HCT116 (cell line): ENCODE data around the gene XRCC3. TPM values are rescaled to one million over a fixed set of nuclear protein-coding genes. Genes with fewer than 3 reads are reported as not detected.

Experiments
- ATAC-seq: fragments of 200-7000 bp; cut with Tn5 transposase; 2 replicates; pipeline ENCODE4 v1.9.1; 2020; ENCODE audit warnings: mild to moderate bottlenecking, moderate library complexity
- BruUV-seq: library from RNA; stranded (reverse); fragments of 400-500 nt; replicated peaks from 2 replicates; lab custom pipeline; 2021; lab: Mats Ljungman, UMichigan
- CTCF ChIA-PET: fragments of 300-600 bp; sonication (Branson Sonifier 250); formaldehyde crosslinking; loops from one replicate; lab custom pipeline; 2021; ENCODE audit warnings: antibody characterized with exemption; lab: Charles Lee
- POLR2A ChIA-PET: fragments of 300-600, 350-600 bp; sonication (Branson Sonifier 250); formaldehyde crosslinking; loops from one replicate; lab custom pipeline; 2021; ENCODE audit warnings: antibody characterized with exemption; lab: Charles Lee
- RAD21 ChIA-PET, 2 experiments: fragments of 300-600 bp; sonication (Branson Sonifier 250); formaldehyde crosslinking; loops; one replicate each; lab custom pipeline; 2023; ENCODE audit warnings: low total read pairs in 2 of 2; ENCODE audit not compliant: uncharacterized antibody in 2 of 2, unreplicated experiment in 2 of 2, low non-redundant PET in 1 of 2; lab: Charles Lee
- DNase-seq: peaks from one replicate; pipeline ENCODE4 v3.0.0-alpha.2; 2010; ENCODE audit warnings: low read depth, low spot score
- H2AFZ ChIP-seq: fragments of 200-600 bp; shearing (Covaris generic), sonication (generic); 2 replicates; pipeline ENCODE4 v1.6.1; 2017; ENCODE audit warnings: low read depth, mixed run types, mixed read lengths, antibody characterized with exemption, low read length; ENCODE audit not compliant: poor library complexity, severe bottlenecking
- H3K27ac ChIP-seq: 2 replicates; pipeline ENCODE4 v1.5.1; 2012; ENCODE audit warnings: low read depth, low read length
- H3K27me3 ChIP-seq: fragments of 200-600 bp; sonication (generic); 2 replicates; pipeline ENCODE4 v1.6.1; 2016; ENCODE audit warnings: mixed run types, low read length, mixed read lengths; ENCODE audit not compliant: insufficient read depth
- H3K36me3 ChIP-seq, 2 experiments: fragments of 200-500 bp in 1 of 2; fragments of 200-600 bp in 1 of 2; sonication (Bioruptor generic) in 1 of 2; sonication (generic) in 1 of 2; 2 replicates each; pipeline versions ENCODE4 v1.5.1 to v1.6.1; 2014 to 2016; ENCODE audit warnings: low read length in 2 of 2, inconsistent platforms in 1 of 2, mixed read lengths in 1 of 2, mixed run types in 1 of 2; ENCODE audit not compliant: insufficient read depth in 2 of 2, control insufficient read depth in 1 of 2
- H3K4me1 ChIP-seq, 2 experiments: fragments of 200-600 bp in 1 of 2; sonication (generic) in 1 of 2; 2 replicates each; pipeline versions ENCODE4 v1.5.1 to v1.6.1; 2012 to 2017; ENCODE audit warnings: low read length in 2 of 2, inconsistent platforms in 1 of 2, mild to moderate bottlenecking in 1 of 2, mixed read lengths in 1 of 2, mixed run types in 1 of 2, moderate library complexity in 1 of 2; ENCODE audit not compliant: insufficient read depth in 2 of 2, control insufficient read depth in 1 of 2
- H3K4me2 ChIP-seq: fragments of 200-600 bp; sonication (generic); 2 replicates; pipeline ENCODE4 v1.6.1; 2017; ENCODE audit warnings: mixed run types, low read length, mixed read lengths
- H3K4me3 ChIP-seq, 2 experiments: fragments of 200-600 bp in 1 of 2; sonication (generic) in 1 of 2; replicated peaks in 1 of 2; 2 replicates each; pipeline ENCODE4 v1.5.1; 2011 to 2016; ENCODE audit warnings: low read length in 2 of 2, control low read depth in 1 of 2, low read depth in 1 of 2, mild to moderate bottlenecking in 1 of 2, mixed read lengths in 1 of 2, mixed run types in 1 of 2
- H3K79me2 ChIP-seq: fragments of 200-600 bp; sonication (generic); 2 replicates; pipeline ENCODE4 v1.6.1; 2017; ENCODE audit warnings: mild to moderate bottlenecking, mixed run types, low read length, moderate library complexity, mixed read lengths; ENCODE audit not compliant: insufficient read depth
- H3K9ac ChIP-seq: fragments of 200-600 bp; sonication (generic); 2 replicates; pipeline ENCODE4 v1.6.1; 2016; ENCODE audit warnings: low read length, mixed read lengths
- H3K9me2 ChIP-seq: fragments of 200-600 bp; sonication (generic), shearing (Covaris generic); 2 replicates; pipeline ENCODE4 v1.6.1; 2017; ENCODE audit warnings: mixed run types, mild to moderate bottlenecking, moderate library complexity; ENCODE audit not compliant: insufficient read depth
- H3K9me3 ChIP-seq, 2 experiments: fragments of 200-500 bp in 1 of 2; fragments of 200-600 bp in 1 of 2; sonication (Bioruptor generic) in 1 of 2; sonication (generic) in 1 of 2; 2 replicates each; pipeline ENCODE4 v1.6.1; 2014 to 2017; ENCODE audit warnings: low read length in 2 of 2, mixed read lengths in 2 of 2, inconsistent platforms in 1 of 2, low read depth in 1 of 2, mild to moderate bottlenecking in 1 of 2, mixed run types in 1 of 2, moderate library complexity in 1 of 2; ENCODE audit not compliant: control insufficient read depth in 1 of 2, insufficient read depth in 1 of 2
- H4K20me1 ChIP-seq: fragments of 200-600 bp; sonication (generic), shearing (Covaris generic); 2 replicates; pipeline ENCODE4 v1.6.1; 2017; ENCODE audit warnings: mixed run types, mild to moderate bottlenecking, moderate library complexity; ENCODE audit not compliant: insufficient read depth
- EGR1 ChIP-seq: IDR thresholded peaks from 2 replicates; pipeline ENCODE4 v1.6.1; 2012; ENCODE audit warnings: low read depth
- ELF1 ChIP-seq: IDR thresholded peaks from 2 replicates; pipeline ENCODE4 v1.6.1; 2012; ENCODE audit warnings: low read depth, borderline replicate concordance
- EZH2 ChIP-seq: fragments of 200-600 bp; sonication (generic); IDR thresholded peaks from 2 replicates; pipeline ENCODE4 v1.6.1; 2017; ENCODE audit warnings: antibody characterized with exemption, mixed run types
- FOSL1 ChIP-seq: IDR thresholded peaks from 2 replicates; pipeline ENCODE4 v1.6.1; 2012; ENCODE audit warnings: low read depth
- JUND ChIP-seq: IDR thresholded peaks from 2 replicates; pipeline ENCODE4 v1.6.1; 2012
- POLR2AphosphoS5 ChIP-seq: IDR thresholded peaks from 2 replicates; pipeline ENCODE4 v1.6.1; 2011; ENCODE audit warnings: mild to moderate bottlenecking, low read depth, low read length, moderate library complexity
- SIN3A ChIP-seq: IDR thresholded peaks from 2 replicates; pipeline ENCODE4 v1.6.1; 2012; ENCODE audit warnings: low read depth
- SP1 ChIP-seq: IDR thresholded peaks from 2 replicates; pipeline ENCODE4 v1.6.1; 2012; ENCODE audit warnings: low read depth
- TCF7L2 ChIP-seq: IDR thresholded peaks from 2 replicates; pipeline ENCODE4 v1.7.0; 2011; ENCODE audit warnings: borderline replicate concordance, inconsistent platforms; ENCODE audit not compliant: insufficient read depth, insufficient read length; ENCODE audit errors: extremely low read depth
- YY1 ChIP-seq: IDR thresholded peaks from 2 replicates; pipeline ENCODE4 v1.6.1; 2011; ENCODE audit warnings: low read length, low read depth, moderate library complexity, mild to moderate bottlenecking; ENCODE audit not compliant: insufficient replicate concordance; ENCODE audit errors: extremely low read depth
- ZFX ChIP-seq: fragments of 450-650 bp; IDR thresholded peaks from 2 replicates; pipeline ENCODE4 v1.6.1; 2017
- intact Hi-C: fragments of 100-400 bp; cut with micrococcal nuclease; formaldehyde crosslinking; loops from 2 replicates; pipeline ENCODE4 v1.10.0; 2022
- total RNA-seq: library from RNA; stranded (reverse); gene quantifications from one replicate; pipeline ENCODE4 v1.2.1, GENCODE V29; 2021; ENCODE audit not compliant: unreplicated experiment
- TF ChIP-seq, protein P1 (sequence below): IDR thresholded peaks from 2 replicates; pipeline ENCODE4 v1.6.1; 2012; ENCODE audit warnings: low read depth
- TF ChIP-seq, protein P2 (sequence below): IDR thresholded peaks from 2 replicates; pipeline ENCODE4 v1.6.1; 2011; ENCODE audit warnings: mild to moderate bottlenecking, low read length, moderate library complexity; ENCODE audit not compliant: insufficient replicate concordance; ENCODE audit errors: extremely low read depth
- TF ChIP-seq, protein P3 (sequence below), 3 experiments: fragments of 200-600 bp in 1 of 3; sonication (generic) in 1 of 3; IDR thresholded peaks in 2 of 3; conservative IDR thresholded peaks in 1 of 3; 2 replicates each; pipeline ENCODE4 v1.5.1; 2012 to 2017; ENCODE audit warnings: low read depth in 2 of 3, low read length in 2 of 3, antibody characterized with exemption in 1 of 3, borderline replicate concordance in 1 of 3, control low read depth in 1 of 3, mild to moderate bottlenecking in 1 of 3, mixed read lengths in 1 of 3, mixed run types in 1 of 3, moderate library complexity in 1 of 3; ENCODE audit not compliant: insufficient read depth in 1 of 3
- TF ChIP-seq, protein P4 (sequence below): IDR thresholded peaks from 2 replicates; pipeline ENCODE4 v1.6.1; 2012
- TF ChIP-seq, protein P5 (sequence below): IDR thresholded peaks from 2 replicates; pipeline ENCODE4 v1.6.1; 2012

The XRCC3 gene
- total RNA-seq, 1 experiment from 2014 or later: 48.7 TPM

DNA sequence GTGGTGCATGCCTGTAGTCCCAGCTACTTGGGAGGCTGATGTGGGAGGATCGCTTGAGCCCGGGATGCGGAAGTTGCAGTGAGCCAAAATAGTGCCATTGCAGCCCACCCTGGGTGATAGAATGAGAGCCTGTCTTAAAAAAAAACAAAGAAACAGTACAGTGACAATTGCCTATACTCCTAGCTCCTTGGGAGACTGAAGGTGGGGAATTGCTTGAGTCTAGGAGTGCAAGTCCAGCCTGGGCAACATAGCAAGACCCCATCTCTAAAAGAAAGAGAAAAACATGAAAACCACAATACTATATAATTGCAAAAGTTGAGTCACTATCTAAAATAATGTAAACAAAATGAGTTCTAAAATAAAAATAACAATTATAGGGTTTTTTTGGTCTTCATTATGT, 66.2 kb downstream of the XRCC3 start:
- Histone ChIP-seq H3K9ac (no peak overlapping the region), H3K4me3 (no peak overlapping the region), H3K9me2 (no peaks in the 10 kb centered on the region), H3K9me3 (no peaks in the 10 kb centered on the region), H3K4me1 (no peaks in the 10 kb centered on the region), H3K27me3 (no peaks in the 10 kb centered on the region), H3K27ac (no peak overlapping the region), H3K4me2 (no peak overlapping the region)
- CTCF ChIA-PET: interaction anchor here (1.1 kb wide), 1 partner anchor 77 kb away, joined by 4 read pairs; no protein-coding TSS in a partner anchor
- intact Hi-C loops: no loop called here
- POLR2A ChIA-PET: no interaction called here
- RAD21 ChIA-PET: no interaction called here
- BruUV-seq: no TSS peak
- DNase-seq: no peak
- TF ChIP-seq, protein P1, sequence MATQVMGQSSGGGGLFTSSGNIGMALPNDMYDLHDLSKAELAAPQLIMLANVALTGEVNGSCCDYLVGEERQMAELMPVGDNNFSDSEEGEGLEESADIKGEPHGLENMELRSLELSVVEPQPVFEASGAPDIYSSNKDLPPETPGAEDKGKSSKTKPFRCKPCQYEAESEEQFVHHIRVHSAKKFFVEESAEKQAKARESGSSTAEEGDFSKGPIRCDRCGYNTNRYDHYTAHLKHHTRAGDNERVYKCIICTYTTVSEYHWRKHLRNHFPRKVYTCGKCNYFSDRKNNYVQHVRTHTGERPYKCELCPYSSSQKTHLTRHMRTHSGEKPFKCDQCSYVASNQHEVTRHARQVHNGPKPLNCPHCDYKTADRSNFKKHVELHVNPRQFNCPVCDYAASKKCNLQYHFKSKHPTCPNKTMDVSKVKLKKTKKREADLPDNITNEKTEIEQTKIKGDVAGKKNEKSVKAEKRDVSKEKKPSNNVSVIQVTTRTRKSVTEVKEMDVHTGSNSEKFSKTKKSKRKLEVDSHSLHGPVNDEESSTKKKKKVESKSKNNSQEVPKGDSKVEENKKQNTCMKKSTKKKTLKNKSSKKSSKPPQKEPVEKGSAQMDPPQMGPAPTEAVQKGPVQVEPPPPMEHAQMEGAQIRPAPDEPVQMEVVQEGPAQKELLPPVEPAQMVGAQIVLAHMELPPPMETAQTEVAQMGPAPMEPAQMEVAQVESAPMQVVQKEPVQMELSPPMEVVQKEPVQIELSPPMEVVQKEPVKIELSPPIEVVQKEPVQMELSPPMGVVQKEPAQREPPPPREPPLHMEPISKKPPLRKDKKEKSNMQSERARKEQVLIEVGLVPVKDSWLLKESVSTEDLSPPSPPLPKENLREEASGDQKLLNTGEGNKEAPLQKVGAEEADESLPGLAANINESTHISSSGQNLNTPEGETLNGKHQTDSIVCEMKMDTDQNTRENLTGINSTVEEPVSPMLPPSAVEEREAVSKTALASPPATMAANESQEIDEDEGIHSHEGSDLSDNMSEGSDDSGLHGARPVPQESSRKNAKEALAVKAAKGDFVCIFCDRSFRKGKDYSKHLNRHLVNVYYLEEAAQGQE: no peak
- TF ChIP-seq EZH2 (no peak), POLR2AphosphoS5 (no peak), JUND (no peak), YY1 (no peak), SIN3A (no peak), ELF1 (no peak), ZFX (no peak), SP1 (no peak), EGR1 (no peak), TCF7L2 (no peak), FOSL1 (no peak)
- TF ChIP-seq, protein P2, sequence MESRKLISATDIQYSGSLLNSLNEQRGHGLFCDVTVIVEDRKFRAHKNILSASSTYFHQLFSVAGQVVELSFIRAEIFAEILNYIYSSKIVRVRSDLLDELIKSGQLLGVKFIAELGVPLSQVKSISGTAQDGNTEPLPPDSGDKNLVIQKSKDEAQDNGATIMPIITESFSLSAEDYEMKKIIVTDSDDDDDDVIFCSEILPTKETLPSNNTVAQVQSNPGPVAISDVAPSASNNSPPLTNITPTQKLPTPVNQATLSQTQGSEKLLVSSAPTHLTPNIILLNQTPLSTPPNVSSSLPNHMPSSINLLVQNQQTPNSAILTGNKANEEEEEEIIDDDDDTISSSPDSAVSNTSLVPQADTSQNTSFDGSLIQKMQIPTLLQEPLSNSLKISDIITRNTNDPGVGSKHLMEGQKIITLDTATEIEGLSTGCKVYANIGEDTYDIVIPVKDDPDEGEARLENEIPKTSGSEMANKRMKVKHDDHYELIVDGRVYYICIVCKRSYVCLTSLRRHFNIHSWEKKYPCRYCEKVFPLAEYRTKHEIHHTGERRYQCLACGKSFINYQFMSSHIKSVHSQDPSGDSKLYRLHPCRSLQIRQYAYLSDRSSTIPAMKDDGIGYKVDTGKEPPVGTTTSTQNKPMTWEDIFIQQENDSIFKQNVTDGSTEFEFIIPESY: no peak
- TF ChIP-seq, protein P3, sequence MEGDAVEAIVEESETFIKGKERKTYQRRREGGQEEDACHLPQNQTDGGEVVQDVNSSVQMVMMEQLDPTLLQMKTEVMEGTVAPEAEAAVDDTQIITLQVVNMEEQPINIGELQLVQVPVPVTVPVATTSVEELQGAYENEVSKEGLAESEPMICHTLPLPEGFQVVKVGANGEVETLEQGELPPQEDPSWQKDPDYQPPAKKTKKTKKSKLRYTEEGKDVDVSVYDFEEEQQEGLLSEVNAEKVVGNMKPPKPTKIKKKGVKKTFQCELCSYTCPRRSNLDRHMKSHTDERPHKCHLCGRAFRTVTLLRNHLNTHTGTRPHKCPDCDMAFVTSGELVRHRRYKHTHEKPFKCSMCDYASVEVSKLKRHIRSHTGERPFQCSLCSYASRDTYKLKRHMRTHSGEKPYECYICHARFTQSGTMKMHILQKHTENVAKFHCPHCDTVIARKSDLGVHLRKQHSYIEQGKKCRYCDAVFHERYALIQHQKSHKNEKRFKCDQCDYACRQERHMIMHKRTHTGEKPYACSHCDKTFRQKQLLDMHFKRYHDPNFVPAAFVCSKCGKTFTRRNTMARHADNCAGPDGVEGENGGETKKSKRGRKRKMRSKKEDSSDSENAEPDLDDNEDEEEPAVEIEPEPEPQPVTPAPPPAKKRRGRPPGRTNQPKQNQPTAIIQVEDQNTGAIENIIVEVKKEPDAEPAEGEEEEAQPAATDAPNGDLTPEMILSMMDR (IDR thresholded peaks at IDR 0.05 in 2 of 3, conservative IDR thresholded peaks at IDR 0.05 in 1 of 3; ENCODE audit: borderline replicate concordance in 1 of 3, insufficient read depth in 1 of 3, low read depth in 2 of 3, low read length in 2 of 3): no peak
- TF ChIP-seq, protein P4, sequence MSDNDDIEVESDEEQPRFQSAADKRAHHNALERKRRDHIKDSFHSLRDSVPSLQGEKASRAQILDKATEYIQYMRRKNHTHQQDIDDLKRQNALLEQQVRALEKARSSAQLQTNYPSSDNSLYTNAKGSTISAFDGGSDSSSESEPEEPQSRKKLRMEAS: no peak
- TF ChIP-seq, protein P5, sequence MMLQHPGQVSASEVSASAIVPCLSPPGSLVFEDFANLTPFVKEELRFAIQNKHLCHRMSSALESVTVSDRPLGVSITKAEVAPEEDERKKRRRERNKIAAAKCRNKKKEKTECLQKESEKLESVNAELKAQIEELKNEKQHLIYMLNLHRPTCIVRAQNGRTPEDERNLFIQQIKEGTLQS: no peak
- TF ChIP-seq, all 23 proteins: peak for 0
- Histone ChIP-seq H3K36me3 (no peaks in the 10 kb centered on the region; a peak in 1 of 4 replicates), H3K79me2 (peaks cover 98% of the 10 kb centered on the region), H4K20me1 (no peaks in the 10 kb centered on the region; the same call in 1 of the 2 replicates), H2AFZ (no peak overlapping the region)
- no peak for ATAC-seq
